Peyer's patch (tissue), 4 donors: Measurements from ENCODE around the gene ITGB4. TPM values are rescaled to one million over a fixed set of nuclear protein-coding genes. Genes with fewer than 3 reads are reported as not detected.

Source experiments
- DNase-seq, 3 donors: peaks; one replicate each; pipeline ENCODE4 v3.0.0-alpha.2; 2017 to 2019
- H3K27ac ChIP-seq, 4 donors: fragments of 200-600 bp; sonication (generic); one replicate each; pipeline ENCODE4 v1.5.1; 2016 to 2019
- H3K27me3 ChIP-seq, 2 donors: fragments of 200-600 bp; sonication (generic); one replicate each; pipeline ENCODE4 v1.5.1; 2019
- H3K36me3 ChIP-seq, 3 donors: fragments of 200-600 bp; sonication (generic); one replicate each; pipeline ENCODE4 v1.5.1; 2016 to 2019
- H3K4me1 ChIP-seq, 4 donors: fragments of 200-600 bp; sonication (generic); one replicate each; pipeline ENCODE4 v1.5.1; 2016 to 2019
- H3K4me3 ChIP-seq, 4 donors: fragments of 200-600 bp; sonication (generic); 1 replicate in 3 of 4; 2 replicates in 1 of 4; pipeline ENCODE4 v1.5.1; 2016 to 2019; ENCODE audit warnings: mild to moderate bottlenecking in 1 of 4
- H3K9me3 ChIP-seq, 4 donors: fragments of 200-600 bp; sonication (generic); one replicate each; pipeline ENCODE4 v1.5.1; 2016 to 2019; ENCODE audit warnings: mild to moderate bottlenecking in 1 of 4
- POLR2A ChIP-seq, 2 donors: fragments of 450-650 bp; IDR thresholded peaks; one replicate each; pipeline ENCODE4 v1.5.1; 2017; ENCODE audit warnings: antibody characterized with exemption in 2 of 2, mild to moderate bottlenecking in 2 of 2, moderate library complexity in 2 of 2
- total RNA-seq, 4 donors: library from RNA; depleted of rRNA; stranded (reverse); fragments of >200 nt; gene quantifications; one replicate each; pipeline ENCODE4 v1.1.0, GENCODE V29; 2016
- TF ChIP-seq, protein P1 (sequence below), 6 experiments: fragments of 450-650 bp in 4 of 6; fragments of 200-600 bp in 2 of 6; sonication (generic) in 1 of 6; IDR thresholded peaks; one replicate each; pipeline ENCODE4 v1.5.1; 2017 to 2019; ENCODE audit warnings: antibody characterized with exemption in 6 of 6, mild to moderate bottlenecking in 3 of 6, moderate library complexity in 1 of 6

Gene ITGB4
- total RNA-seq, 4 donors from 2014 or later: 80.0 to 368 (median 219) TPM

DNA sequence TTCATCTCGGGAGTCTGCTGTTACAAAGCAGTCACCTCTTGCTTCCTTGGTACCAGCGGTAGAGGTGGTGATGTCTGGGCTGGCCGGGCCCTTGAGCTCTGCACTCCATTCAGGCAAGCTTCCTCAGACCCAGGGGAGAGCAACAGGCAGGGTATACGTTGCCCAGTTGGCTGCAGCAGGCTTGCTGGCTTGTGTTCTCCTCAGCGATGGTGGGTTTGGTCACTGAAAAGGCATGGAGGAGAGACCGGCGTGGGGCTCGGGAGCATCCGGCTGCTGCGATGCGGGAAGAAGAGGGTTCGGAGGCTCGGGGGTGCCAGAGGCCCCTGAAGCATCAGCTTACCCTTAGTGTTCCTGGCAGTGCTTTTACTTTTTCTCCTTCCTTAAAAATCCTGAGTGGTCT, 28.3 kb upstream of the ITGB4 start:
- peaks cover 0 to 29% (median 0%) of the 10 kb centered on the region in 3 donors for H3K36me3 ChIP-seq

DNA sequence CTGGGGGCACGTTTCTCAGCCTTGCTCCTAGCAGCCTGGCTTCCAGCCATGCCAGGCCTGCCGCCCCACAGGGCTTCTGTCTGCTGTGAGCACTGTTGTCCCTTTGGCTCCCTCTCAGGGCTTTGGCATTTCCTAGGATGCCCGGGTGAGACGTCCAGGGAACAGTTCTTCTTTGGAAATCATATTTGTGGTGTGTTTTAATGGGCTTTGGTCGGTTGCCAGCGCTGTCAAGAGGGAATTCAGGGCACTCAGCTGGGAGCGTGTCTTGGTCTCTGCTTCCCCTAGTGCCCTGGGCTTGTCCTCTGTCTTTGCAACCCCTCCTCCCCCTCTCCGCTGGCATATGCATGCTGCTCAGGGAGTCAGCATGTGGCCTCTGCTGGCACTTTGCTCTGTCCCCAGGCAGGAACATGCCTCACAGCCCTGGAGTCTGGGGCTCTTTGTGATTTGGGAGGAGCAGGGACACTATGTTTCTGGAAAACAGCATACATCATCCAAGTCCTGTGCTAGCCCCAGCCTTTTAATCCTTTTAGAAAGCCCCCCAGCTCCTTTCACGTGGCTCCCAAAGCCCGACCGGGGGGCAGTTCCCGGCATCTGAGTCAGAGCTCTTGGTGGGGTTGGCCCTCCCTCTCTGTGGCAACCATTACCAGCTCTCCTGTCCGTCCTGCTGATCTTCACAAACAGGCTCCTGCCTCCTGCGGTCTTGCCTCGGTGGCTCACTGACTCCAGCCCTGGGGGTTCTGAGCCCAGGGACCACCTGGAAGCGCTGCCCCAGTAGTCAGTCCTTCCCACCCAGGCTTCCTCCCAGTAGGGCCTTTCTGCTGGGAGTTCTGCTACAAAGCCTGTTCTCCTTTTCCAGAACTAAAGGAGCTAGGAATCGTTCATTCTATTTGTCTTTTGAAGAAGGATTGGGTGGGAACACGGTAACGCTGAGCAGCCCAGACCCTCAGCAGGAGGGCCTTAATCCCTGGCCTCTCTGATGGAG, 27.5 kb upstream of the ITGB4 start:
- Histone ChIP-seq H3K4me3 (no peak overlapping the region), H3K4me1 (peaks cover 0 to 72% (median 6%) of the 10 kb centered on the region in 4 donors), H3K9me3 (no peaks in the 10 kb centered on the region), H3K36me3 (peaks cover 0 to 29% (median 0%) of the 10 kb centered on the region in 3 donors), H3K27me3 (no peaks in the 10 kb centered on the region), H3K27ac (peak overlapping the region in 1 of 4 donors; percentile 96)
- TF ChIP-seq, protein P1, sequence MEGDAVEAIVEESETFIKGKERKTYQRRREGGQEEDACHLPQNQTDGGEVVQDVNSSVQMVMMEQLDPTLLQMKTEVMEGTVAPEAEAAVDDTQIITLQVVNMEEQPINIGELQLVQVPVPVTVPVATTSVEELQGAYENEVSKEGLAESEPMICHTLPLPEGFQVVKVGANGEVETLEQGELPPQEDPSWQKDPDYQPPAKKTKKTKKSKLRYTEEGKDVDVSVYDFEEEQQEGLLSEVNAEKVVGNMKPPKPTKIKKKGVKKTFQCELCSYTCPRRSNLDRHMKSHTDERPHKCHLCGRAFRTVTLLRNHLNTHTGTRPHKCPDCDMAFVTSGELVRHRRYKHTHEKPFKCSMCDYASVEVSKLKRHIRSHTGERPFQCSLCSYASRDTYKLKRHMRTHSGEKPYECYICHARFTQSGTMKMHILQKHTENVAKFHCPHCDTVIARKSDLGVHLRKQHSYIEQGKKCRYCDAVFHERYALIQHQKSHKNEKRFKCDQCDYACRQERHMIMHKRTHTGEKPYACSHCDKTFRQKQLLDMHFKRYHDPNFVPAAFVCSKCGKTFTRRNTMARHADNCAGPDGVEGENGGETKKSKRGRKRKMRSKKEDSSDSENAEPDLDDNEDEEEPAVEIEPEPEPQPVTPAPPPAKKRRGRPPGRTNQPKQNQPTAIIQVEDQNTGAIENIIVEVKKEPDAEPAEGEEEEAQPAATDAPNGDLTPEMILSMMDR (IDR thresholded peaks at IDR 0.05): no peak
- TF ChIP-seq POLR2A (IDR thresholded peaks at IDR 0.05): no peak
- DNase-seq: peak in 1 of 3 donors; percentile 49

More for the DNA sequence above, 28.3 kb upstream of the ITGB4 start:
- Histone ChIP-seq H3K4me1 (peaks cover under 1 to 71% (median 9%) of the 10 kb centered on the region in 4 donors), H3K27me3 (no peaks in the 10 kb centered on the region), H3K4me3 (no peak overlapping the region), H3K9me3 (no peaks in the 10 kb centered on the region), H3K27ac (peak overlapping the region in 2 of 4 donors; percentile 34 to 45)
- peak in 1 of 3 donors; percentile 25 for DNase-seq
- TF ChIP-seq POLR2A (IDR thresholded peaks at IDR 0.05): no peak
- TF ChIP-seq, protein P1 (IDR thresholded peaks at IDR 0.05): no peak

DNA sequence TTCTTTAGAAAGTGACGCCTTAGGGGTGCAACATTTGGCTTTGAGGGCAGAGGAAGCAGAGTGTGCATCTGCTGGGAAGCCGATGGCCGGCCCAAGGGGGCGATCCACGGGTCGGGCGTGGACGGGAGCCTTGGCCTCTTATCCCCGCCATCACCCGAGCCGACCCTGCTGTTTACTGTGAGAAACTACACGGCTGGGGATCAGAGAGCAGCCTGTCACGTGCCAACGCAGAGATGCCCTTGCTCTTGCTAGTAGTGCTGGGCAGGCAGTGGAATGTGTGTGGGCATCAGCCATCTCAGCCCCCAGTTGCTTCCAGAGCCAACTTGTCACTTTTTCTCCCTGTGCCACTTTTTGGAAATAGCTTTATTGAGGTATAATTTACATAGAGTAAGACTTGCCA, 26.7 kb upstream of the ITGB4 start:
- H3K27ac ChIP-seq: peak overlapping the region in 2 of 4 donors; percentile 91 to 96
- H3K4me3 ChIP-seq: no peak overlapping the region
- TF ChIP-seq POLR2A (IDR thresholded peaks at IDR 0.05): no peak
- TF ChIP-seq, protein P1 (IDR thresholded peaks at IDR 0.05): no peak
- peaks cover 0 to 30% (median 0%) of the 10 kb centered on the region in 3 donors for H3K36me3 ChIP-seq
- no peaks in the 10 kb centered on the region for H3K27me3 ChIP-seq
- DNase-seq: peak in 1 of 3 donors; percentile 19
- no peaks in the 10 kb centered on the region for H3K9me3 ChIP-seq
- H3K4me1 ChIP-seq: peaks cover 0 to 80% (median 6%) of the 10 kb centered on the region in 4 donors

DNA sequence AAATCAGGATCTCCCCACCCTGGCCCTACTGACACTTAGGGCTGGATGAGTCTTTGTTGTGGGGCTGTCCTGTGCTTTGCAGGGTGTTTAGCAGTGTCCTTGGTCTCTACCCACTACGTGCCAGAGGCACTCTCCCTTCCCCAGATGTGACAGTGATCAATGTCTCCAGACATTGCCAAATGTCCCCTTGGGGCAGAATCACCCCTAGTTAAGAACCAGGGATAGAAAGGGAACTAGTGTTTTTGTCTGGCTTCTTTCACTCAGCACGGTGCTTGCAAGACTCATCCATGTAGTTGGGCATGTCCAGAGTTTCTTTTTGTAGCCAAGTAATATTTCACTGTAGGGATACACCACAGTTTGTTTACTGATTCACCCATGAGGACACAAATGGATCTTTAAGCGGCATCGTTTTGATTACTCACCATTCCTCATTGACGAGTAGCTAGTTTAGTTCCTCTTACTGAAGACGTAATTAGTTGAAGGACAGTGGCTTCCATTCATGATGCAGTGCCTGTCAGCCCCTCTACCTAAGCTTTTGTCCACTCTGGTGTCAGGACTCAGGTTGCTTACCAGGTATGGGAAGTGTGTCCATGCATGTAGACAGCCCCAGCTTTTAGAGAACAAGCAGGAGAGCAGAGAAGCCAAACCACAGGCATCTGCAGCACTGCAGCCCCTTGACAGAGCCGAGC, 26.0 kb upstream of the ITGB4 start:
- no peaks in the 10 kb centered on the region for H3K9me3 ChIP-seq
- peak overlapping the region in 3 of 4 donors; percentile 86 to 96 (median 91) for H3K27ac ChIP-seq
- peaks cover 0 to 87% (median 8%) of the 10 kb centered on the region in 4 donors for H3K4me1 ChIP-seq
- TF ChIP-seq POLR2A (IDR thresholded peaks at IDR 0.05): no peak
- TF ChIP-seq, protein P1 (IDR thresholded peaks at IDR 0.05): no peak
- no peak overlapping the region for H3K4me3 ChIP-seq
- DNase-seq: peak in 1 of 3 donors; percentile 35
- peaks cover 0 to 37% (median 0%) of the 10 kb centered on the region in 3 donors for H3K36me3 ChIP-seq
- no peaks in the 10 kb centered on the region for H3K27me3 ChIP-seq

DNA sequence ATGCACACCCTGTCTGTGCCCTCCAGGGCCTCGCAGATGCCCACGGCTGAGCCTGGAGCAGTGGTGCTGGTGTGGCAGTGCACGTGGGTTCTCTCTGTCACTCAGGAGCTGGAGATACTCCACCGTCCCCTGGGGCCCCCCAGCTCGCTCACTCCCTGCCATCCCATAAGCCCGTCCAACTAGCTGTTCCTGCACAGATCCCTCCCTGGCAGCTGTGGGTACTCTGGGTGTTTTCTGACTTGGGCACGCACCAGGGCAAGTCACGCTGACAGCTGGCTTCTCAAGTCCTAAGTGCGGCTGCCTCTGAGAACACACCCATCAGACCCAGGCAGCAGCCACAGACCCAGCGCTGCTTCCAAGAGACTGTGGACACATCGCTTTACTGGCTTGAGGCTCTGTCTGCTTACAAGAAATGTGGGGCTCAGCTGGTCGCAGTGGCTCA, 25.4 kb upstream of the ITGB4 start:
- Histone ChIP-seq H3K27ac (peak overlapping the region in 3 of 4 donors; percentile 86 to 96 (median 91)), H3K36me3 (peaks cover 0 to 43% (median 0%) of the 10 kb centered on the region in 3 donors), H3K27me3 (no peaks in the 10 kb centered on the region), H3K9me3 (no peaks in the 10 kb centered on the region), H3K4me3 (no peak overlapping the region), H3K4me1 (peaks cover 0 to 82% (median 5%) of the 10 kb centered on the region in 4 donors)
- TF ChIP-seq, protein P1 (IDR thresholded peaks at IDR 0.05): no peak
- TF ChIP-seq POLR2A (IDR thresholded peaks at IDR 0.05): peak; percentile 69 to 82
- DNase-seq: peak in 2 of 3 donors; percentile 82 to 84
